ENCODE measurements around the gene EXOC6.

The EXOC6 gene

GRCh38 chr10:93028883-93029282 is 180.6 kb downstream of the EXOC6 start:
- peaks cover 3% of the 10 kb centered on the region for H3K9me3 ChIP-seq (ENCODE audit: control insufficient read depth, low read length)
- no peaks in the 10 kb centered on the region for H3K36me3 ChIP-seq (ENCODE audit: control insufficient read depth, insufficient read depth, low read length, severe bottlenecking)
- no peak overlapping the region for H3K4me3 ChIP-seq (ENCODE audit: low read length)
- H3K27me3 ChIP-seq (replicated peaks; ENCODE audit: control insufficient read depth, insufficient read depth, low read length): no peaks in the 10 kb centered on the region
- peaks cover 30% of the 10 kb centered on the region for H3K4me1 ChIP-seq (ENCODE audit: control insufficient read depth, insufficient read depth, low read length)
- peak; percentile 71 for DNase-seq (ENCODE audit: low read depth)
- H3K9ac ChIP-seq (ENCODE audit: low read length): no peak overlapping the region

DNA sequence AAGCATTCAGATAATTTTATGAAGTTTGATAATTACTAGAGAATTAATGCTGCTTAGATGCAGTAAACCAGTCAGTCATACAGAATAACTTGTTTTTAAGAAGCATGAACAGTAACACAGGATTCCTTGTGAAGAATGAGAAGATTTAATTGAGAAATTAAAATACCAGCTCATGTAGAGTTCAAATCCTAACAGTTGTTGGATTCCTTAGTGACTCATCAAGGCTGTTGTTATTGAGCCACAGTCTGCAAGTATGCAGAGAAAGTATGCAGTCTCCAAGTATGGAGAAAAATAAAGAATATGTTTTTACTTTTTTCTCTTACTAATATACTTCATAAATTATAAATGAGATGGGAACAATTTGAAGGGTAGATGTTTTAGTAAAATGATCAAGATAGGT is 182.1 kb downstream of the EXOC6 start:
- Histone ChIP-seq H3K9me3 (ENCODE audit: control insufficient read depth, low read length) (peaks cover 3% of the 10 kb centered on the region), H3K4me3 (ENCODE audit: low read length) (peak overlapping the region; percentile 45), H3K4me1 (ENCODE audit: control insufficient read depth, insufficient read depth, low read length) (peaks cover 30% of the 10 kb centered on the region), H3K27me3 (replicated peaks; ENCODE audit: control insufficient read depth, insufficient read depth, low read length) (no peaks in the 10 kb centered on the region), H3K36me3 (ENCODE audit: control insufficient read depth, insufficient read depth, low read length, severe bottlenecking) (no peaks in the 10 kb centered on the region), H3K9ac (ENCODE audit: low read length) (peak overlapping the region; percentile 76)
- DNase-seq (ENCODE audit: low read depth): peak; percentile 89

- Histone ChIP-seq H3K9me3 (ENCODE audit: control insufficient read depth, low read length) (peaks cover 3% of the 10 kb centered on the region), H3K4me3 (ENCODE audit: low read length) (no peak overlapping the region), H3K4me1 (ENCODE audit: control insufficient read depth, insufficient read depth, low read length) (peaks cover 30% of the 10 kb centered on the region), H3K9ac (ENCODE audit: low read length) (no peak overlapping the region), H3K36me3 (ENCODE audit: control insufficient read depth, insufficient read depth, low read length, severe bottlenecking) (no peaks in the 10 kb centered on the region), H3K27me3 (replicated peaks; ENCODE audit: control insufficient read depth, insufficient read depth, low read length) (no peaks in the 10 kb centered on the region)
- DNase-seq (ENCODE audit: low read depth): no peak
Observed at GRCh38 chr10:93032105-93032808, 183.9 kb downstream of the EXOC6 start.

DNA sequence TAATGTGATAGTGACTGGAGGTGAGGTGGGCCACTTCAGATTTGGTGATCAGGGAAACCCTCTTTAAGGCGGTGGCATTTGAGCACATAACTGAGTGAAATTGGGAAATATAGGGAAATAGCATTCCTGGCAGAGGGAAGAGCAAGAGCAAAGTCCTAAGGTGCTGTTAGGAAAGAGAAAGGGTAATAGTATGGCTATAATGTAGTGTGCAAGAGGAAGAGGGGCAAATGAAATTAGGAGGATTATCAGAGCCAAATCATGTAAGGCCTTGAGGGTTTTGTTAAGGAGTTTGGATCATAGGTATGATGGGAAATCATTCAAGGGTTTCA is 184.5 kb downstream of the EXOC6 start:
- no peaks in the 10 kb centered on the region for H3K27me3 ChIP-seq (replicated peaks; ENCODE audit: control insufficient read depth, insufficient read depth, low read length)
- H3K36me3 ChIP-seq (ENCODE audit: control insufficient read depth, insufficient read depth, low read length, severe bottlenecking): no peaks in the 10 kb centered on the region
- H3K9ac ChIP-seq (ENCODE audit: low read length): no peak overlapping the region
- no peak for DNase-seq (ENCODE audit: low read depth)
- H3K4me3 ChIP-seq (ENCODE audit: low read length): no peak overlapping the region
- no peaks in the 10 kb centered on the region for H3K9me3 ChIP-seq (ENCODE audit: control insufficient read depth, low read length)
- H3K4me1 ChIP-seq (ENCODE audit: control insufficient read depth, insufficient read depth, low read length): peaks cover 30% of the 10 kb centered on the region

- Histone ChIP-seq H3K36me3 (ENCODE audit: control insufficient read depth, insufficient read depth, low read length, severe bottlenecking) (no peaks in the 10 kb centered on the region), H3K9me3 (ENCODE audit: control insufficient read depth, low read length) (no peaks in the 10 kb centered on the region), H3K9ac (ENCODE audit: low read length) (no peak overlapping the region), H3K4me3 (ENCODE audit: low read length) (no peak overlapping the region), H3K4me1 (ENCODE audit: control insufficient read depth, insufficient read depth, low read length) (peaks cover 27% of the 10 kb centered on the region), H3K27me3 (replicated peaks; ENCODE audit: control insufficient read depth, insufficient read depth, low read length) (no peaks in the 10 kb centered on the region)
- DNase-seq (ENCODE audit: low read depth): peak; percentile 71
Observed at GRCh38 chr10:93034426-93034825, 186.1 kb downstream of the EXOC6 start.

DNA sequence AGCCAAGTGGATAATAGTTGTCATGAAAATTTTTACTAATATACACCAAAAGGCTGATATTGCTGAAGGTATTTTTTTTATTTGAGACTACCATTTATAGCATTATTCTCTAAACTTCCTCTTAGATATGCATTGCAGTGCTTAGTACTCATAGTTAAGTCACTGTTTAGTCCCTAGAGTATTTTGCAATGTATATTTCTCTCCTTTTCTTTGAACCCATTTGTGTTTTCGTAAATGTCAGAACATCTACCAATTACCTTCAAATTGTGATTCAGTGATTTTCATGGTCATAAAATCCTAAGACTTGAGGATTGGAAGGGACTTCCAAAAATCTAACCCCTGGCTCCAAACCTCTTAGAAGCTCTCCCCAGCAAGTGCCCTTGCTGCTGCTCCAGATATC is 190.8 kb downstream of the EXOC6 start:
- Histone ChIP-seq H3K9me3 (ENCODE audit: control insufficient read depth, low read length) (no peaks in the 10 kb centered on the region), H3K4me1 (ENCODE audit: control insufficient read depth, insufficient read depth, low read length) (peaks cover 5% of the 10 kb centered on the region), H3K27me3 (replicated peaks; ENCODE audit: control insufficient read depth, insufficient read depth, low read length) (no peaks in the 10 kb centered on the region), H3K36me3 (ENCODE audit: control insufficient read depth, insufficient read depth, low read length, severe bottlenecking) (no peaks in the 10 kb centered on the region), H3K9ac (ENCODE audit: low read length) (no peak overlapping the region), H3K4me3 (ENCODE audit: low read length) (no peak overlapping the region)
- DNase-seq (ENCODE audit: low read depth): peak; percentile 49

- Histone ChIP-seq H3K4me3 (ENCODE audit: low read length) (no peak overlapping the region), H3K4me1 (ENCODE audit: control insufficient read depth, insufficient read depth, low read length) (peaks cover 5% of the 10 kb centered on the region), H3K36me3 (ENCODE audit: control insufficient read depth, insufficient read depth, low read length, severe bottlenecking) (no peaks in the 10 kb centered on the region), H3K9ac (ENCODE audit: low read length) (no peak overlapping the region), H3K27me3 (replicated peaks; ENCODE audit: control insufficient read depth, insufficient read depth, low read length) (no peaks in the 10 kb centered on the region), H3K9me3 (ENCODE audit: control insufficient read depth, low read length) (no peaks in the 10 kb centered on the region)
- peak; percentile 67 for DNase-seq (ENCODE audit: low read depth)
Observed at GRCh38 chr10:93039721-93040120, 191.4 kb downstream of the EXOC6 start.

DNA sequence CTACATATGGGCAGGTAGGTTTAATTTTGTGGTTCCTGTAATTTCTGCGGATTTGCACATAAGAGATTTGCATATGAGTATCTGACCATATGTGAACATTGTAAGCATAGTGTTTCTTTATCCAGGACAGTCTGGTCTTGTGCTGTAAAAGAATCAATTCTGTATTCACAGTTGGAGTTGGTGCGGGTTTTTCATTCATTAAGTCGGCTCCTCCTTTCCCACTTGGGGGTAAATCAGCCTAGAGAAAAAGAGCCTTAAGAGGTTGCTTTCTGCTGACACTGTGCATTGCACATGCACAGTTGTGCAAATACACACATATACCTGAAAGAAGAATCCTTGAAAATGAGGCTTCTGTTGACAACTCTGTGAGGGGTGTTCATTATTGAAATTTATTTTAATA is 206.2 kb downstream of the EXOC6 start:
- Histone ChIP-seq H3K27me3 (replicated peaks; ENCODE audit: control insufficient read depth, insufficient read depth, low read length) (peaks cover 2% of the 10 kb centered on the region), H3K36me3 (ENCODE audit: control insufficient read depth, insufficient read depth, low read length, severe bottlenecking) (no peaks in the 10 kb centered on the region), H3K9ac (ENCODE audit: low read length) (no peak overlapping the region), H3K4me3 (ENCODE audit: low read length) (no peak overlapping the region), H3K9me3 (ENCODE audit: control insufficient read depth, low read length) (no peaks in the 10 kb centered on the region), H3K4me1 (ENCODE audit: control insufficient read depth, insufficient read depth, low read length) (no peaks in the 10 kb centered on the region)
- no peak for DNase-seq (ENCODE audit: low read depth)

GRCh38 chr10:93058139-93058538 is 209.8 kb downstream of the EXOC6 start:
- Histone ChIP-seq H3K36me3 (ENCODE audit: control insufficient read depth, insufficient read depth, low read length, severe bottlenecking) (no peaks in the 10 kb centered on the region), H3K27me3 (replicated peaks; ENCODE audit: control insufficient read depth, insufficient read depth, low read length) (peaks cover 35% of the 10 kb centered on the region)
- DNase-seq (ENCODE audit: low read depth): no peak

GRCh38 chr10:93059975-93060886 is 211.9 kb downstream of the EXOC6 start, which contains the start of gene CYP26C1:
CYP26C1 (plus strand) TSS chr10:93060798; CDS start chr10:93061264, 466 bp downstream.
- peaks cover 4% of the 10 kb centered on the region for H3K4me1 ChIP-seq (ENCODE audit: control insufficient read depth, insufficient read depth, low read length)
- no peak for DNase-seq (ENCODE audit: low read depth)
- no peak within 1 kb of the TSS for H3K9ac ChIP-seq (ENCODE audit: low read length)
- no peaks in the 10 kb centered on the region for H3K36me3 ChIP-seq (ENCODE audit: control insufficient read depth, insufficient read depth, low read length, severe bottlenecking)
- no peaks in the 10 kb centered on the region for H3K9me3 ChIP-seq (ENCODE audit: control insufficient read depth, low read length)
- H3K27me3 ChIP-seq (replicated peaks; ENCODE audit: control insufficient read depth, insufficient read depth, low read length): peaks cover 55% of the 10 kb centered on the region
- H3K4me3 ChIP-seq (ENCODE audit: low read length): no peak within 1 kb of the TSS

More at GRCh38 chr10:93058139-93058538, 209.8 kb downstream of the EXOC6 start:
- Histone ChIP-seq H3K9ac (ENCODE audit: low read length) (no peak overlapping the region), H3K4me1 (ENCODE audit: control insufficient read depth, insufficient read depth, low read length) (peaks cover 4% of the 10 kb centered on the region), H3K9me3 (ENCODE audit: control insufficient read depth, low read length) (no peaks in the 10 kb centered on the region), H3K4me3 (ENCODE audit: low read length) (no peak overlapping the region)

DNA sequence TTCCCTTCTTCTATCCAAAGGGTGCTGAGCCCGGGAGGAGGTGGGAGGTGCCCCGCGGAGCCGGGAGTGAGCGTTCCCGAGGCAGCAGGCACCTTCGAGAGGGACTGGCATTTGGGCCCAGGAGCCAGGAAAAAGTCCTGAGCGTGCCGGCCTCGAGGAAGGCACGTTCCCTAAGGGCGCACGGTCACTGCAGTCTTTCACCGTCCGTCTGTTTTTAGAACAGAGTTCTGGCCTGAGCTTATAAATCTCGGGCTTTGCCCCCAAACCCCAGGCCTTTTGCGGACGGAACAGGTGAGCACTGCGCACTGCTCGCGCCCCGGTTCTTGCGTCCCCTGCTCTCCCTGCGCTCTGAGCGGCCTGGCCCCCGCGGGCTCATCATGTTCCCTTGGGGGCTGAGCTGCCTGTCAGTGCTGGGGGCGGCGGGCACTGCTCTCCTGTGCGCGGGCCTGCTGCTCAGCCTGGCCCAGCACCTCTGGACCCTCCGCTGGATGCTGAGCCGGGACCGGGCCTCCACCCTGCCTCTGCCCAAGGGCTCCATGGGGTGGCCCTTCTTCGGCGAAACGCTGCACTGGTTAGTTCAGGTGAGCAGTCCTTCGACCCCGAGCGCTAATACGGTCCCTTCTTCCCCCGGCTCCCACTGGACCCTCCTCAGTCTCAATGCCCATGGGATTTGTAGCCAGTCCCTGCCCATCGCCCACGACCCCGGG is 212.7 kb downstream of the EXOC6 start:
- Histone ChIP-seq H3K4me1 (ENCODE audit: control insufficient read depth, insufficient read depth, low read length) (peaks cover 4% of the 10 kb centered on the region), H3K4me3 (ENCODE audit: low read length) (no peak overlapping the region), H3K27me3 (replicated peaks; ENCODE audit: control insufficient read depth, insufficient read depth, low read length) (peaks cover 62% of the 10 kb centered on the region), H3K9ac (ENCODE audit: low read length) (no peak overlapping the region), H3K9me3 (ENCODE audit: control insufficient read depth, low read length) (no peaks in the 10 kb centered on the region), H3K36me3 (ENCODE audit: control insufficient read depth, insufficient read depth, low read length, severe bottlenecking) (no peaks in the 10 kb centered on the region)
- no peak for DNase-seq (ENCODE audit: low read depth)

All from adipocyte (in vitro differentiated cells).